K562 (cell line): ENCODE measurements around the gene B9D2. TPM values are rescaled to one million over a fixed set of nuclear protein-coding genes. Genes with fewer than 3 reads are reported as not detected.
A peak's percentile ranks its signal among the peaks of the same experiment; 100 is the strongest.

Source experiments
- ARNT ChIP-seq, 2 experiments: fragments of 450-650 bp; IDR thresholded peaks; 2 replicates each; pipeline ENCODE4 v1.6.1; 2016; ENCODE audit warnings: mild to moderate bottlenecking in 1 of 2
- ASH1L ChIP-seq: fragments of 450-650 bp; IDR thresholded peaks from 2 replicates; pipeline ENCODE4 v1.6.1; 2018; ENCODE audit warnings: borderline replicate concordance, mild to moderate bottlenecking, low read depth; ENCODE audit not compliant: partially characterized antibody
- CC2D1A ChIP-seq: fragments of 450-650 bp; IDR thresholded peaks from 2 replicates; pipeline ENCODE4 v1.6.1; 2017; ENCODE audit warnings: mild to moderate bottlenecking
- DNMT1 ChIP-seq: fragments of 450-650 bp; IDR thresholded peaks from 2 replicates; pipeline ENCODE4 v1.6.1; 2016; ENCODE audit warnings: antibody characterized with exemption, mild to moderate bottlenecking
- NR2C1 ChIP-seq, 2 experiments: fragments of 450-650 bp; IDR thresholded peaks; 2 replicates each; pipeline ENCODE4 v1.6.1; 2017; ENCODE audit warnings: mild to moderate bottlenecking in 2 of 2, antibody characterized with exemption in 1 of 2, inconsistent platforms in 1 of 2, missing compliant biosample characterization in 1 of 2, missing genetic modification characterization in 1 of 2
- POLR2A ChIP-seq: fragments of 450-650 bp; conservative IDR thresholded peaks from 2 replicates; pipeline ENCODE4 v1.6.1; 2016
- REST ChIP-seq, 2 experiments: fragments of 450-650 bp; formaldehyde crosslinking in 1 of 2; IDR thresholded peaks; 2 replicates each; pipeline versions ENCODE4 v1.4.0 to v1.6.1; 2014 to 2020; ENCODE audit warnings: mild to moderate bottlenecking in 2 of 2, borderline replicate concordance in 1 of 2, low read depth in 1 of 2
- ZBTB8A ChIP-seq: fragments of 450-650 bp; IDR thresholded peaks from 2 replicates; pipeline ENCODE4 v1.6.1; 2018; ENCODE audit warnings: mild to moderate bottlenecking, moderate library complexity; ENCODE audit not compliant: partially characterized antibody
- ZNF140 ChIP-seq: fragments of 250-450 bp; sonication (Bioruptor Pico); IDR thresholded peaks from 2 replicates; pipeline ENCODE4 v1.8.0; 2021; ENCODE audit warnings: moderate library complexity, mild to moderate bottlenecking, inconsistent platforms
- ZNF274 ChIP-seq: IDR thresholded peaks from 2 replicates; pipeline ENCODE4 v1.6.1; 2011; ENCODE audit warnings: low read depth, mild to moderate bottlenecking, low read length, moderate library complexity, borderline replicate concordance
- ZNF407 ChIP-seq: fragments of 450-650 bp; IDR thresholded peaks from 2 replicates; pipeline ENCODE4 v1.6.1; 2016; ENCODE audit warnings: low read depth
- ZNF41 ChIP-seq: fragments of 250-450 bp; sonication (Bioruptor Pico); conservative IDR thresholded peaks from 2 replicates; pipeline ENCODE4 v1.4.0; 2020; ENCODE audit warnings: mild to moderate bottlenecking
- polyA plus RNA-seq, 8 experiments: library from polyadenylated mRNA; depleted of rRNA in 4 of 8; stranded (reverse) in 5 of 8; unstranded in 3 of 8; fragments of >200 nt; fragmentation: Nextera tagmentation in 2 of 8; fragmentation: Illumina TruSeq in 1 of 8; extraction: Ambion mirVana in 2 of 8; extraction: Trizol in 1 of 8; gene quantifications; 2 replicates each; pipeline versions ENCODE4 v1.2.1 to v1.2.3, GENCODE V29; 2011 to 2014; ENCODE audit warnings: inconsistent platforms in 1 of 8, missing spikeins in 1 of 8
- total RNA-seq, 7 experiments: library from RNA; depleted of rRNA in 6 of 7; stranded (reverse); fragments of >200 nt in 6 of 7; fragmentation: Illumina TruSeq in 2 of 7; extraction: Trizol in 2 of 7; gene quantifications; 2 replicates each; pipeline versions ENCODE4 v1.2.1 to v1.2.3, GENCODE V29; 2011 to 2021; ENCODE audit warnings: low replicate concordance in 1 of 7

The B9D2 gene
- total and polyA plus RNA-seq, 9 of the 15 experiments (the other 6 are each of a cell fraction or from before 2014, with no cell fraction given), result 0.83 to 6.9 (median 2.8) TPM

- TF ChIP-seq CC2D1A (no peak), ZNF140 (CRISPR knock-in tag) (no peak), ARNT (IDR thresholded peaks at IDR 0.05) (no peak), ZNF274 (no peak), DNMT1 (no peak), ASH1L (no peak), REST (IDR thresholded peaks at IDR 0.05; ENCODE audit: borderline replicate concordance) (peak; percentile 40; the same call in 1 of the 2 replicates), REST (CRISPR knock-in tag; IDR thresholded peaks at IDR 0.05; ENCODE audit: low read depth) (no peak), ZNF407 (no peak), ZBTB8A (no peak), ZNF41 (CRISPR knock-in tag) (no peak), NR2C1 (IDR thresholded peaks at IDR 0.05) (no peak), NR2C1 (tag; IDR thresholded peaks at IDR 0.05) (no peak), POLR2A (peak; percentile 23; the same call in 1 of the 2 replicates)
Observed at GRCh38 chr19:41321600-41322270, 42.2 kb downstream of the B9D2 start (continued).
